Measurements from ENCODE around the gene CLTC. TPM values are rescaled to one million over a fixed set of nuclear protein-coding genes. Genes with fewer than 3 reads are reported as not detected.

CLTC gene
- total RNA-seq, 1 experiment from 2014 or later, result 162 TPM

DNA sequence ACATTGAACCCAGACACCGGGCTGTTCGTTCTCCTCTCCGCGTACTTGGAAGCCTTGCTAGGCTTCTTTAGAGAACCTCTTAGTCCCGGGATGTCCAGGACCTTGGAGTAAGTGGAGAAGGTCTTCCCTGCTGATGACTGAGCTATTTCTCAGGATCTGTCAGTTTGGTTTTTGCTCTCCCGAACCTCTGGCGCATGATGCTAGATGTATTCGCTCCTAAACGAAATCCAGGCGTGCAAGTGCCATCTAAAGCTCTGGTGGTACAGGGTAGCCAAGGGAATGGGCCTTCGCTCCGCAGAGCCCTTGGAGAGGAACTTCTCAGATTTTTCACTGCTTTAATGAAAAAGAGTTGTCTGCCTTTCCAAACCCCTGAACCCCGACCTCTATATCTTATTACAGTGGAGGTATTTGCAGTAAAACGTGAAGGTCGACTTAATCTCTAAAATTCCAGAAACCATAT lies 88.3 kb downstream of the CLTC start:
- DNase-seq, result peak; percentile 64
- Histone ChIP-seq H3K27ac (ENCODE audit: low read length) (peak overlapping the region; percentile 85), H3K4me1 (ENCODE audit: low read length) (peaks cover 51% of the 10 kb centered on the region), H3K27me3 (ENCODE audit: low read length) (no peaks in the 10 kb centered on the region), H3K9me3 (ENCODE audit: low read length) (no peaks in the 10 kb centered on the region), H3K9me2 (replicated peaks; ENCODE audit: insufficient read depth, low read length) (no peaks in the 10 kb centered on the region), H3K9ac (ENCODE audit: low read length) (peak overlapping the region; percentile 90), H3K36me3 (ENCODE audit: insufficient read depth, low read length) (peaks cover 10% of the 10 kb centered on the region; the same call in 1 of the 2 replicates), H2AFZ (ENCODE audit: low read length) (peak overlapping the region; percentile 46; the same call in 1 of the 2 replicates), H4K20me1 (ENCODE audit: insufficient read depth, low read depth, low read length) (no peaks in the 10 kb centered on the region; the same call in 1 of the 2 replicates), H3K4me2 (ENCODE audit: low read depth, low read length, poor library complexity, severe bottlenecking) (peak overlapping the region; percentile 86), H3K79me2 (ENCODE audit: low read length) (peaks cover 98% of the 10 kb centered on the region), H3K4me3 (ENCODE audit: low read length) (peak overlapping the region; percentile 91)

- no peak for DNase-seq
- Histone ChIP-seq H3K9ac (ENCODE audit: low read length) (no peak overlapping the region), H3K4me3 (ENCODE audit: low read length) (no peak overlapping the region), H3K27me3 (ENCODE audit: low read length) (no peaks in the 10 kb centered on the region), H3K27ac (ENCODE audit: low read length) (no peak overlapping the region), H3K36me3 (ENCODE audit: insufficient read depth, low read length) (no peaks in the 10 kb centered on the region; the same call in 1 of the 2 replicates), H3K4me2 (ENCODE audit: low read depth, low read length, poor library complexity, severe bottlenecking) (no peak overlapping the region), H3K79me2 (ENCODE audit: low read length) (peaks cover 98% of the 10 kb centered on the region), H3K9me3 (ENCODE audit: low read length) (no peaks in the 10 kb centered on the region), H3K4me1 (ENCODE audit: low read length) (peaks cover 36% of the 10 kb centered on the region), H4K20me1 (ENCODE audit: insufficient read depth, low read depth, low read length) (no peaks in the 10 kb centered on the region; the same call in 1 of the 2 replicates), H2AFZ (ENCODE audit: low read length) (no peak overlapping the region), H3K9me2 (replicated peaks; ENCODE audit: insufficient read depth, low read length) (no peaks in the 10 kb centered on the region)
Measured at GRCh38 chr17:59711936-59712335, 92.2 kb downstream of the CLTC start.

- Histone ChIP-seq H3K36me3 (ENCODE audit: insufficient read depth, low read length) (no peaks in the 10 kb centered on the region; the same call in 1 of the 2 replicates), H3K27ac (ENCODE audit: low read length) (no peak overlapping the region), H3K4me2 (ENCODE audit: low read depth, low read length, poor library complexity, severe bottlenecking) (no peak overlapping the region), H3K9me3 (ENCODE audit: low read length) (no peaks in the 10 kb centered on the region), H3K79me2 (ENCODE audit: low read length) (peaks cover 99% of the 10 kb centered on the region), H3K4me1 (ENCODE audit: low read length) (peaks cover 36% of the 10 kb centered on the region), H4K20me1 (ENCODE audit: insufficient read depth, low read depth, low read length) (no peaks in the 10 kb centered on the region; the same call in 1 of the 2 replicates), H2AFZ (ENCODE audit: low read length) (no peak overlapping the region), H3K4me3 (ENCODE audit: low read length) (no peak overlapping the region), H3K9me2 (replicated peaks; ENCODE audit: insufficient read depth, low read length) (no peaks in the 10 kb centered on the region), H3K9ac (ENCODE audit: low read length) (no peak overlapping the region), H3K27me3 (ENCODE audit: low read length) (no peaks in the 10 kb centered on the region)
- DNase-seq, result no peak
Measured at GRCh38 chr17:59712862-59713261, 93.2 kb downstream of the CLTC start.

- no peak overlapping the region for H3K27ac ChIP-seq (ENCODE audit: low read length)
- H3K4me2 ChIP-seq (ENCODE audit: low read depth, low read length, poor library complexity, severe bottlenecking), result no peak overlapping the region
- H3K36me3 ChIP-seq (ENCODE audit: insufficient read depth, low read length), result no peaks in the 10 kb centered on the region; the same call in 1 of the 2 replicates
- H3K79me2 ChIP-seq (ENCODE audit: low read length), result peaks cover 98% of the 10 kb centered on the region
- H3K4me1 ChIP-seq (ENCODE audit: low read length), result peaks cover 25% of the 10 kb centered on the region
- no peaks in the 10 kb centered on the region for H3K27me3 ChIP-seq (ENCODE audit: low read length)
- no peak overlapping the region for H3K4me3 ChIP-seq (ENCODE audit: low read length)
- no peaks in the 10 kb centered on the region for H3K9me2 ChIP-seq (replicated peaks; ENCODE audit: insufficient read depth, low read length)
- no peak for DNase-seq
- H4K20me1 ChIP-seq (ENCODE audit: insufficient read depth, low read depth, low read length), result no peaks in the 10 kb centered on the region
- H3K9me3 ChIP-seq (ENCODE audit: low read length), result no peaks in the 10 kb centered on the region
- H3K9ac ChIP-seq (ENCODE audit: low read length), result no peak overlapping the region
- no peak overlapping the region for H2AFZ ChIP-seq (ENCODE audit: low read length)
Measured at GRCh38 chr17:59714255-59714654, 94.6 kb downstream of the CLTC start.

DNA sequence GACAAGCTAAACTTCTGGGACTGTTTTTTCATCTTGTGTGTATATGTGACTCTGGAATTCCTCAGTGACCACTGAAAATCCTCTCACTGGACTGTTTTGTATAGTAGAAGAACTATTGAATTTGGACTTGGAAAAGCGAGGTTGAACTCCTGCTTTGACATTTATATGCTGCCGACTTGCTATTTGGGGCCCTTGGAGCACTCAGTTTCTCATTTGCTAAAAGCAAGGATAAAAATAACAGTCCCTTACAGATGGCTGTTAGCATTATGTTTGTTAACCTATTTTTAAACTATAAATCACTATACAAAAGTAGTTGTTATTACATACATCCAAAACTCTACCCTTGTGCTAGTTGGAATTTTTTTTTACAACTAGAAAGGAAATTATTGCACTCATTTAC lies 96.7 kb downstream of the CLTC start:
- no peaks in the 10 kb centered on the region for H4K20me1 ChIP-seq (ENCODE audit: insufficient read depth, low read depth, low read length)
- no peaks in the 10 kb centered on the region for H3K9me3 ChIP-seq (ENCODE audit: low read length)
- no peaks in the 10 kb centered on the region for H3K9me2 ChIP-seq (replicated peaks; ENCODE audit: insufficient read depth, low read length)
- no peaks in the 10 kb centered on the region for H3K36me3 ChIP-seq (ENCODE audit: insufficient read depth, low read length)
- H3K4me3 ChIP-seq (ENCODE audit: low read length), result no peak overlapping the region
- peaks cover 98% of the 10 kb centered on the region for H3K79me2 ChIP-seq (ENCODE audit: low read length)
- DNase-seq, result peak; percentile 36
- no peak overlapping the region for H3K9ac ChIP-seq (ENCODE audit: low read length)
- H3K27ac ChIP-seq (ENCODE audit: low read length), result no peak overlapping the region
- H3K27me3 ChIP-seq (ENCODE audit: low read length), result no peaks in the 10 kb centered on the region
- H3K4me1 ChIP-seq (ENCODE audit: low read length), result peaks cover 14% of the 10 kb centered on the region
- no peak overlapping the region for H3K4me2 ChIP-seq (ENCODE audit: low read depth, low read length, poor library complexity, severe bottlenecking)
- no peak overlapping the region for H2AFZ ChIP-seq (ENCODE audit: low read length)

GRCh38 chr17:59719526-59719925 lies 99.8 kb downstream of the CLTC start:
- H2AFZ ChIP-seq (ENCODE audit: low read length), result no peak overlapping the region
- peak; percentile 29 for DNase-seq
- H3K36me3 ChIP-seq (ENCODE audit: insufficient read depth, low read length), result no peaks in the 10 kb centered on the region
- H4K20me1 ChIP-seq (ENCODE audit: insufficient read depth, low read depth, low read length), result no peaks in the 10 kb centered on the region
- H3K9me2 ChIP-seq (replicated peaks; ENCODE audit: insufficient read depth, low read length), result no peaks in the 10 kb centered on the region
- H3K9me3 ChIP-seq (ENCODE audit: low read length), result no peaks in the 10 kb centered on the region
- H3K79me2 ChIP-seq (ENCODE audit: low read length), result peaks cover 98% of the 10 kb centered on the region
- no peak overlapping the region for H3K9ac ChIP-seq (ENCODE audit: low read length)
- H3K4me1 ChIP-seq (ENCODE audit: low read length), result no peaks in the 10 kb centered on the region
- no peak overlapping the region for H3K27ac ChIP-seq (ENCODE audit: low read length)
- no peak overlapping the region for H3K4me3 ChIP-seq (ENCODE audit: low read length)
- no peaks in the 10 kb centered on the region for H3K27me3 ChIP-seq (ENCODE audit: low read length)
- H3K4me2 ChIP-seq (ENCODE audit: low read depth, low read length, poor library complexity, severe bottlenecking), result no peak overlapping the region

DNA sequence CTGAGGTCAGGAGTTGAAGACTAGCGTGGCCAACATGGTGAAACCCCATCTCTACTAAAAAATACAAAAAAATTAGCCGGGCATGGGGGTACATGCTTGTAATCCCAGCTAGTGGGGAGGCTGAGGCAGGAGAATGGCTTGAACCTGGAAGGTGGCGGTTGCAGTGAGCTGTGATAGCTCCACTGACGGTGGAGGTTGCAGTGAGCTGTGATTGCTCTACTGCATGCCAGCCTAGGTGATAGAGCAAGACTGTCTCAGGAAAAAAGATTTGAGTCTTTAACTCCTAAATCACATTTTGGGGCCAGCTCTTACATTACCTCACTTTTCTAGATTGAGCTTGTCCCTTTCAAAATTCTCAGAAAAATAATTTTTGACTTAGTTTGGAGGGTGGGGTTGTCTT lies 102.9 kb downstream of the CLTC start:
- Histone ChIP-seq H3K79me2 (ENCODE audit: low read length) (peaks cover 94% of the 10 kb centered on the region), H3K4me1 (ENCODE audit: low read length) (no peaks in the 10 kb centered on the region)
- DNase-seq, result no peak

DNA sequence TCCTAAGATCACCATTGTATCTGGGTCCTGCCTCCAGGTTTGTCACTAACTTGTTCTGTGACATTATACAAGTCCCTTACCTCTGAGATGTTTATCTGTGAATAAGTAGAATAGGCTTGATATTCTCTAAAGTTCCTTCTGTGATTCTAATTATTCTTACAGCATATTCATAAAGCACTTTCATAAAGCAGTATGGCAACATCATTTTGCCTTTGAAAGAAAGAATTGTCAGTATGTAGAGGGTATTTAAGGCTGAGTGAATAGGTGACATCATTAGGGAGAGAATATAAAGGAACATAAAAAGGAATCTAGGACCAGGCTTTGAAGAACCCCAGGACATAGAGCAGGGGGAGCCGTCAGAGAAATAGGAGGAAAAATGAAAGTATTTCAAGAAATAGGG lies 103.3 kb downstream of the CLTC start:
- Histone ChIP-seq H3K9me3 (ENCODE audit: low read length) (no peaks in the 10 kb centered on the region), H3K4me3 (ENCODE audit: low read length) (no peak overlapping the region), H3K4me1 (ENCODE audit: low read length) (no peaks in the 10 kb centered on the region), H3K9ac (ENCODE audit: low read length) (no peak overlapping the region), H3K36me3 (ENCODE audit: insufficient read depth, low read length) (no peaks in the 10 kb centered on the region), H3K27me3 (ENCODE audit: low read length) (no peaks in the 10 kb centered on the region), H3K27ac (ENCODE audit: low read length) (no peak overlapping the region), H2AFZ (ENCODE audit: low read length) (no peak overlapping the region), H3K9me2 (replicated peaks; ENCODE audit: insufficient read depth, low read length) (no peaks in the 10 kb centered on the region), H3K4me2 (ENCODE audit: low read depth, low read length, poor library complexity, severe bottlenecking) (no peak overlapping the region), H4K20me1 (ENCODE audit: insufficient read depth, low read depth, low read length) (no peaks in the 10 kb centered on the region), H3K79me2 (ENCODE audit: low read length) (peaks cover 94% of the 10 kb centered on the region)
- DNase-seq, result no peak

More for the DNA sequence above, 102.9 kb downstream of the CLTC start:
- no peaks in the 10 kb centered on the region for H3K27me3 ChIP-seq (ENCODE audit: low read length)
- H2AFZ ChIP-seq (ENCODE audit: low read length), result no peak overlapping the region
- no peak overlapping the region for H3K4me2 ChIP-seq (ENCODE audit: low read depth, low read length, poor library complexity, severe bottlenecking)
- H3K36me3 ChIP-seq (ENCODE audit: insufficient read depth, low read length), result no peaks in the 10 kb centered on the region
- H3K9me2 ChIP-seq (replicated peaks; ENCODE audit: insufficient read depth, low read length), result no peaks in the 10 kb centered on the region
- no peak overlapping the region for H3K4me3 ChIP-seq (ENCODE audit: low read length)
- no peaks in the 10 kb centered on the region for H4K20me1 ChIP-seq (ENCODE audit: insufficient read depth, low read depth, low read length)
- no peak overlapping the region for H3K9ac ChIP-seq (ENCODE audit: low read length)
- no peak overlapping the region for H3K27ac ChIP-seq (ENCODE audit: low read length)
- H3K9me3 ChIP-seq (ENCODE audit: low read length), result no peaks in the 10 kb centered on the region

All from Karpas-422 (cell line).